C4-2B (cell line): ENCODE data around the gene KRTAP4-1.

Source experiments
- CTCF ChIP-seq: fragments of 450-650 bp; conservative IDR thresholded peaks from 2 replicates; pipeline ENCODE4 v1.5.1; 2017; ENCODE audit warnings: mild to moderate bottlenecking
- ZFX ChIP-seq: fragments of 450-650 bp; IDR thresholded peaks from 2 replicates; pipeline ENCODE4 v1.6.1; 2017

DNA sequence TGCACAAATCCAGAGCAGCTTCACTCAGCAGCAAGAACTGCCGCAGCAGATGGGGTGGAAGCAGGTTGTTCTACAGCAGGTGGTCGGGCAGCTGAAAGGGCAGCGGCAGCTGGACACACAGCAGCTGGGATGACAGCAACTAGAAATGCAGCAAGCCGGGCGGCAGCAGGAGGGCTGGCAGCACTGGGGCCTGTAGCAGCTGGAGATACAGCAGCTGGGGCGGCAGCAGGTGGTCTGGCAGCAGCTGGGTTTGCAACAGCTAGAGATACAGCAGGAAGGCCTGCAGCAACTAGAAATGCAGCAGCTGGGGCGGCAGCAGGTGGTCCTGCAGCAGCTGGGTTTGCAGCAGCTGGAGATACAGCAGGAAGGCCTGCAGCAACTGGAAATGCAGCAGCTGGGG is 17.1 kb downstream of the KRTAP4-1 start:
- no peak for TF ChIP-seq CTCF
- no peak for TF ChIP-seq ZFX
